Trophoblast cell (in vitro differentiated cells and primary cell): ENCODE data around the gene CDH7.

Experiments
- DNase-seq, 2 donors: peaks; one replicate each; pipeline ENCODE4 v3.0.0-alpha.2; 2016
- H2AFZ ChIP-seq: 2 replicates; pipeline ENCODE4 v1.6.1; 2013; ENCODE audit warnings: low read length, moderate library complexity, mild to moderate bottlenecking; ENCODE audit not compliant: insufficient read depth, poor library complexity
- H2AK5ac ChIP-seq: 2 replicates; pipeline ENCODE4 v1.6.1; 2013; ENCODE audit warnings: mild to moderate bottlenecking, low read length
- H2BK120ac ChIP-seq: 2 replicates; pipeline ENCODE4 v1.6.1; 2013; ENCODE audit warnings: low read length, mild to moderate bottlenecking, moderate library complexity; ENCODE audit not compliant: insufficient read depth, poor library complexity
- H2BK12ac ChIP-seq: 2 replicates; pipeline ENCODE4 v1.6.1; 2013; ENCODE audit warnings: mild to moderate bottlenecking, low read length, moderate library complexity
- H2BK5ac ChIP-seq: 2 replicates; pipeline ENCODE4 v1.6.1; 2013; ENCODE audit warnings: low read length, low read depth, moderate library complexity, mild to moderate bottlenecking; ENCODE audit not compliant: poor library complexity
- H3K14ac ChIP-seq: 2 replicates; pipeline ENCODE4 v1.6.1; 2013; ENCODE audit warnings: mild to moderate bottlenecking, low read length
- H3K18ac ChIP-seq: 2 replicates; pipeline ENCODE4 v1.6.1; 2013; ENCODE audit warnings: mild to moderate bottlenecking, low read length
- H3K23ac ChIP-seq: 2 replicates; pipeline ENCODE4 v1.6.1; 2013; ENCODE audit warnings: low read length
- H3K27ac ChIP-seq: 2 replicates; pipeline ENCODE4 v1.5.1; 2013; ENCODE audit warnings: low read depth, mild to moderate bottlenecking, inconsistent platforms, low read length, moderate library complexity
- H3K27me3 ChIP-seq: 2 replicates; pipeline ENCODE4 v1.6.1; 2013; ENCODE audit warnings: inconsistent platforms, mild to moderate bottlenecking, low read length, moderate library complexity; ENCODE audit not compliant: insufficient read depth
- H3K36me3 ChIP-seq, 2 experiments: 1 replicate in 1 of 2; 2 replicates in 1 of 2; pipeline ENCODE4 v1.6.1; 2013; ENCODE audit warnings: low read length in 2 of 2, mild to moderate bottlenecking in 2 of 2, moderate library complexity in 1 of 2; ENCODE audit not compliant: insufficient read depth in 2 of 2, control insufficient read depth in 1 of 2
- H3K4ac ChIP-seq: 2 replicates; pipeline ENCODE4 v1.6.1; 2013; ENCODE audit warnings: low read depth, mild to moderate bottlenecking, low read length, moderate library complexity
- H3K4me1 ChIP-seq, 2 experiments: 1 replicate in 1 of 2; 2 replicates in 1 of 2; pipeline ENCODE4 v1.6.1; 2013; ENCODE audit warnings: low read length in 2 of 2, mild to moderate bottlenecking in 2 of 2, moderate library complexity in 1 of 2; ENCODE audit not compliant: insufficient read depth in 2 of 2, control insufficient read depth in 1 of 2
- H3K4me2 ChIP-seq: 2 replicates; pipeline ENCODE4 v1.6.1; 2013; ENCODE audit warnings: inconsistent platforms, mild to moderate bottlenecking, low read length, moderate library complexity
- H3K4me3 ChIP-seq: 2 replicates; pipeline ENCODE4 v1.5.1; 2013; ENCODE audit warnings: mild to moderate bottlenecking, low read depth, low read length, inconsistent platforms
- H3K79me1 ChIP-seq: one replicate; pipeline ENCODE4 v1.6.1; 2013; ENCODE audit warnings: low read length
- H3K79me2 ChIP-seq: 2 replicates; pipeline ENCODE4 v1.6.1; 2013; ENCODE audit warnings: low read length, mild to moderate bottlenecking; ENCODE audit not compliant: control insufficient read depth, insufficient read depth, poor library complexity
- H3K9ac ChIP-seq: 2 replicates; pipeline ENCODE4 v1.6.1; 2013; ENCODE audit warnings: mild to moderate bottlenecking, low read length
- H3K9me3 ChIP-seq: 2 replicates; pipeline ENCODE4 v1.6.1; 2013; ENCODE audit warnings: low read depth, mild to moderate bottlenecking, control low read depth, inconsistent platforms, low read length; ENCODE audit not compliant: insufficient read depth
- H4K12ac ChIP-seq: 2 replicates; pipeline ENCODE4 v1.6.1; 2013; ENCODE audit warnings: low read depth, mild to moderate bottlenecking, low read length, moderate library complexity
- H4K8ac ChIP-seq: 2 replicates; pipeline ENCODE4 v1.6.1; 2013; ENCODE audit warnings: low read depth, mild to moderate bottlenecking, low read length, moderate library complexity
- H4K91ac ChIP-seq: one replicate; pipeline ENCODE4 v1.6.1; 2013; ENCODE audit warnings: low read depth, mild to moderate bottlenecking, low read length, moderate library complexity
- WGBS: extraction: QIAGEN DNeasy Blood & Tissue Kit; methylation state at CpG from one replicate; pipeline ENCODE4 v1.1.7; 2013; ENCODE audit warnings: missing lambda C conversion rate; ENCODE audit not compliant: insufficient read length, insufficient coverage; ENCODE audit errors: extremely low coverage; 5-methylcytosine and 5-hydroxymethylcytosine counted together

The CDH7 gene

DNA sequence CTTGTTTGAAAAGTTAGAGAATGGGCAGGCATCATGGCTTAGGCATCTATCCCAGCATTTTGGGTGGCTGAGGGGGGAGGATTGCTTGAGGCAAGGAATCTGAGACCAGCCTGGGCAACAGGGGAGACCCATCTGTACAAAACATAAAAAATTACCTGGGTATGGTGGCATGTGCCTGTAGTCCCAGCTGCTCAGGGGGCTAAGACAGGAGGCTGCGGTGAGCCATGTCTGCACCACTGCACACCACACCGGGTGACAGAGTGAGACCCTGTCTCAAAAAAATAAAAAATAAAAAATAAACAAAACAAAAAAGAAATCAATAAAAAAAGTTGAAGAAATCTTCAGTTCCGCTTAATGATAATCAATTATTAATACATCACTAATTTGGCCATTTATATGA lies 146.5 kb downstream of the CDH7 start:
- H3K27ac ChIP-seq = no peak overlapping the region
- no peak overlapping the region for H3K4me3 ChIP-seq
- H4K12ac ChIP-seq = no peak overlapping the region
- no peak overlapping the region for H3K18ac ChIP-seq
- H3K9ac ChIP-seq = no peak overlapping the region
- no peak overlapping the region for H3K23ac ChIP-seq
- no peaks in the 10 kb centered on the region for H3K9me3 ChIP-seq
- no peak overlapping the region for H3K4ac ChIP-seq
- no peak overlapping the region for H3K4me2 ChIP-seq
- no peak overlapping the region for H2BK5ac ChIP-seq
- WGBS = no CpG with 5 or more reads among the region's 3 CpGs
- no peaks in the 10 kb centered on the region for H3K79me1 ChIP-seq
- no peak overlapping the region for H4K91ac ChIP-seq
- no peaks in the 10 kb centered on the region for H3K4me1 ChIP-seq
- no peaks in the 10 kb centered on the region for H3K27me3 ChIP-seq
- H4K8ac ChIP-seq = no peak overlapping the region
- no peak overlapping the region for H2BK12ac ChIP-seq
- no peaks in the 10 kb centered on the region for H3K36me3 ChIP-seq
- H2AFZ ChIP-seq = no peak overlapping the region
- no peak overlapping the region for H2BK120ac ChIP-seq
- no peaks in the 10 kb centered on the region for H3K79me2 ChIP-seq
- H3K14ac ChIP-seq = no peak overlapping the region
- DNase-seq = no peak
- H2AK5ac ChIP-seq = no peak overlapping the region

DNA sequence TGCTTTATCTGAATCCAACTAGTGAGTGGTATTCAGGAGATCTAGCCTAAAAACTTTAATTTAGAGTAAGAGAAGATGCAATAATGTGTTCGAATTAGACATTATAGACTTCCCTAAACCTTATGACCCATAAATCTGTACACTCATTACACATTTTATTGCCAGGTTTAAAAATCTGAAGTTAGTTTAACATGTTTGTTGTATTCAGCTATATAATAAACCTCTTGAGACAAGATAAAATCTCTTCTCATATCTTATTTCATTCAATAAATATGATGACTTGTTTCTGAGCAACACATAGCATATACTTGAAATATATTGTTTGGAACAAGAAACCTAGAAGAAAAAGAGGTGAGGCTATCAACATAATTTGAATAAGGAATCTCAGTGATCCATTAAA lies 150.7 kb downstream of the CDH7 start:
- no peak overlapping the region for H3K27ac ChIP-seq
- no peak overlapping the region for H4K91ac ChIP-seq
- H3K27me3 ChIP-seq = no peaks in the 10 kb centered on the region
- WGBS = no CpG with 5 or more reads among the region's 1 CpG
- no peak overlapping the region for H2AFZ ChIP-seq
- H3K23ac ChIP-seq = no peak overlapping the region
- H2AK5ac ChIP-seq = no peak overlapping the region
- H2BK12ac ChIP-seq = no peak overlapping the region
- no peak overlapping the region for H3K4ac ChIP-seq
- H3K4me2 ChIP-seq = no peak overlapping the region
- no peak overlapping the region for H3K18ac ChIP-seq
- no peak overlapping the region for H3K4me3 ChIP-seq
- no peaks in the 10 kb centered on the region for H3K9me3 ChIP-seq
- no peaks in the 10 kb centered on the region for H3K79me2 ChIP-seq
- no peak overlapping the region for H2BK5ac ChIP-seq
- no peak overlapping the region for H3K14ac ChIP-seq
- no peaks in the 10 kb centered on the region for H3K79me1 ChIP-seq
- H3K36me3 ChIP-seq = no peaks in the 10 kb centered on the region
- H3K4me1 ChIP-seq = no peaks in the 10 kb centered on the region
- DNase-seq = no peak
- no peak overlapping the region for H2BK120ac ChIP-seq
- H4K8ac ChIP-seq = no peak overlapping the region
- H3K9ac ChIP-seq = no peak overlapping the region
- H4K12ac ChIP-seq = no peak overlapping the region

DNA sequence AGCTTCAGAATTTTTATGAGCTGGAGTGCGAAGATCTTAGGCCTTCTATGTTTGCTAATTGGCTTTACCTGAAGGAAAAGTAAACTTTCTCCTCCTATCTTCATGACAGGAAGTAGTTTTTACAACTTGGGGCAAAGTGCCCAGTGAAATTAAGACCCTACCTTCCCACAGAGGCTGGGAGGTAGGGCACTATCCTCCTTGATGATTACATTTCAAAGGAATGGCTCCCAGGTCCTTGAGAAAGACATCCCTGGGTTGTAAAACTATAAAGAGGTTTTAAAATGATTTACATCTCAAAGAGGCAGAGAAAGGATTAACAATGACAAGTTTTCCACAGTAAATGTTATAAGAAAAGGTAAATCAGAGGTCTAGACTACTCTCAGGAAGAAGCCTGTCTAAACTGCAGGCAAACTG lies 155.8 kb downstream of the CDH7 start:
- Histone ChIP-seq H3K27me3 (no peaks in the 10 kb centered on the region), H4K12ac (no peak overlapping the region), H3K4me1 (no peaks in the 10 kb centered on the region), H3K79me2 (no peaks in the 10 kb centered on the region), H2BK5ac (no peak overlapping the region), H3K9ac (no peak overlapping the region), H3K4me2 (no peak overlapping the region), H3K4ac (no peak overlapping the region), H3K4me3 (no peak overlapping the region), H2BK12ac (no peak overlapping the region), H3K36me3 (no peaks in the 10 kb centered on the region), H4K8ac (no peak overlapping the region), H3K79me1 (no peaks in the 10 kb centered on the region), H3K9me3 (no peaks in the 10 kb centered on the region), H2AFZ (no peak overlapping the region), H3K14ac (no peak overlapping the region), H2BK120ac (no peak overlapping the region), H3K18ac (no peak overlapping the region), H2AK5ac (no peak overlapping the region), H3K27ac (no peak overlapping the region), H3K23ac (no peak overlapping the region), H4K91ac (no peak overlapping the region)
- no peak for DNase-seq
- no CpG with 5 or more reads among the region's 1 CpG for WGBS

DNA sequence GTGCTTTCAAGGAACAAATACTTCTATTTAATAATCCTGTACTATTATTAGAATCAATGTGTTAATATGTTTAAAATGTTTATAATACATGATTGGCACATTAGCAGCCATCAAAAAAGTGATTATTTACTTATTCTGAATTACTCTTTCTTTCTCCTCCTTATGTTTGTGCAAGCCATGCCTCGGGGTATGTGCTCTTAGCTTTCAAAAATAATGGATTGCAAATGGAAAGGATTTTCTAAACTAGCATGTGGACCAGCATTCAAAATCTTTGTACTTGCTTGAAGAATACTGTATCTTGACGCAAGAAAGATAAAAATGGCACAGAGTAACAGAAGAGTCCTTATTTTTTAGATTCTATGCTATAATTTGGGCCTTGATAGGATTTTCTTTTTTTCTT lies 156.5 kb downstream of the CDH7 start:
- Histone ChIP-seq H3K23ac (no peak overlapping the region), H3K27ac (no peak overlapping the region), H2BK120ac (no peak overlapping the region), H3K79me1 (no peaks in the 10 kb centered on the region), H2AK5ac (no peak overlapping the region), H4K91ac (no peak overlapping the region), H2BK12ac (no peak overlapping the region), H3K14ac (no peak overlapping the region), H2AFZ (no peak overlapping the region), H4K12ac (no peak overlapping the region), H3K18ac (no peak overlapping the region), H3K4ac (no peak overlapping the region), H3K9me3 (no peaks in the 10 kb centered on the region), H3K79me2 (no peaks in the 10 kb centered on the region), H4K8ac (no peak overlapping the region), H3K4me2 (no peak overlapping the region), H3K4me3 (no peak overlapping the region), H2BK5ac (no peak overlapping the region), H3K27me3 (no peaks in the 10 kb centered on the region), H3K9ac (no peak overlapping the region), H3K4me1 (no peaks in the 10 kb centered on the region), H3K36me3 (no peaks in the 10 kb centered on the region)
- DNase-seq = no peak
- WGBS = no CpG with 5 or more reads among the region's 2 CpGs
